Measurements from ENCODE around the gene CIC. TPM values are rescaled to one million over a fixed set of nuclear protein-coding genes. Genes with fewer than 3 reads are reported as not detected.

The CIC gene
- total RNA-seq, 1 donor from 2014 or later = 15.4 TPM

GRCh38 chr19:42244347-42245220 lies 24.5 kb upstream of the CIC start:
- DNase-seq (ENCODE audit: low read depth, low spot score) = peak; percentile 77

- no peak for DNase-seq (ENCODE audit: low read depth, low spot score)
Observed at GRCh38 chr19:42245231-42245630, 23.8 kb upstream of the CIC start.

- peak; percentile 50 for DNase-seq (ENCODE audit: low read depth, low spot score)
Observed at GRCh38 chr19:42246143-42246921, 22.7 kb upstream of the CIC start.

- no peak for DNase-seq (ENCODE audit: low read depth, low spot score)
Observed at GRCh38 chr19:42246922-42247639, 22.0 kb upstream of the CIC start.

- DNase-seq (ENCODE audit: low read depth, low spot score) = no peak
Observed at GRCh38 chr19:42247640-42248199, 21.3 kb upstream of the CIC start.

GRCh38 chr19:42248270-42249148 lies 20.5 kb upstream of the CIC start:
- DNase-seq (ENCODE audit: low read depth, low spot score) = no peak

GRCh38 chr19:42249149-42249750 lies 19.8 kb upstream of the CIC start:
- DNase-seq (ENCODE audit: low read depth, low spot score) = no peak

GRCh38 chr19:42249769-42250168 lies 19.3 kb upstream of the CIC start:
- DNase-seq (ENCODE audit: low read depth, low spot score) = no peak

GRCh38 chr19:42250183-42250665 lies 18.8 kb upstream of the CIC start:
- no peak for DNase-seq (ENCODE audit: low read depth, low spot score)

GRCh38 chr19:42250666-42251531 lies 18.2 kb upstream of the CIC start:
- no peak for DNase-seq (ENCODE audit: low read depth, low spot score)

GRCh38 chr19:42251572-42252358 lies 17.3 kb upstream of the CIC start:
- no peak for DNase-seq (ENCODE audit: low read depth, low spot score)

GRCh38 chr19:42252365-42253244 lies 16.4 kb upstream of the CIC start:
- no peak for DNase-seq (ENCODE audit: low read depth, low spot score)

GRCh38 chr19:42253245-42254088 lies 15.6 kb upstream of the CIC start:
- no peak for DNase-seq (ENCODE audit: low read depth, low spot score)

- no peak for DNase-seq (ENCODE audit: low read depth, low spot score)
Observed at GRCh38 chr19:42254089-42254849, 14.8 kb upstream of the CIC start.
